Ammon's horn (tissue), 1 donor: Measurements from ENCODE around the gene FREM2.

Experiments
- DNase-seq: peaks from one replicate; pipeline ENCODE4 v3.0.0-alpha.2; 2016; ENCODE audit warnings: low spot score

The FREM2 gene

DNA sequence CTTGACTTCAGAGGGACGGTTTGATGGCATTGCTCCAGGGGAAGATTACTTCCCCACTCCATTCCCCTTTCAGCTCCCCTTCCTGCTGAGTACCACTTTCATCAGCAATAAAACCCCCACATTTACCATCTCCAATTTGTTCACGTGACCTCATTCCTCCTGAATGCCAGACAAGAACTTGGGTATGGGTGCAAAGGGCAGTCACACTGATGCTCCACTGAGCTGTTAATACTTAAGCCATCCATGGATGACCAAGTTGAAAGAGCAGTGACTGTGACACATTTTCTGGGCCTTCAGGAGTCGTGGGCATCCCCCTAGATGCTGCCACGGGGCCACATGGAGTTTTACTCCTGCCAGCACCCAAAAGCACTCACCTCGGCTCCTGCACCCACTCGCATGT, 210.6 kb downstream of the FREM2 start:
- no peak for DNase-seq

- DNase-seq, result no peak
Observed at GRCh38 chr13:38898481-38898880, 211.6 kb downstream of the FREM2 start.

DNA sequence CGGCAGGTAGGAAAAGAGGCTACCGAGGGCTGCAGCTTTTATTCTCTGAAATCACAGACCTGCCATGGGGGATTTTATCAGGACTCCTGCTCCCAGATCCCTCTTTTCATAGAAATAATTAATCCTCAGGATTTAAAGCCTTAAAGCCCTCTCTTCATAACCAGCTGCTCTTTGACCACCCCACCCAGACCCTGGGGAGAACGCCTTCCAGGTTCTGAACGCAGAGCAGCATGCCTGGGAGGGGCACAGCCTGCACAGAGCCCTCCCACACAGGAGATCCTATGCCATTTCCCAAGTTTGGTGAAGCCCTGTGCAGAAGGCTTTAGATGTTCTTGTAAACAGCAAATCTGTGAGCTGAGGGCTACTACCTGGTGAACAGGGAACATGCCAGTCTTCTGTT, 212.7 kb downstream of the FREM2 start:
- no peak for DNase-seq

DNA sequence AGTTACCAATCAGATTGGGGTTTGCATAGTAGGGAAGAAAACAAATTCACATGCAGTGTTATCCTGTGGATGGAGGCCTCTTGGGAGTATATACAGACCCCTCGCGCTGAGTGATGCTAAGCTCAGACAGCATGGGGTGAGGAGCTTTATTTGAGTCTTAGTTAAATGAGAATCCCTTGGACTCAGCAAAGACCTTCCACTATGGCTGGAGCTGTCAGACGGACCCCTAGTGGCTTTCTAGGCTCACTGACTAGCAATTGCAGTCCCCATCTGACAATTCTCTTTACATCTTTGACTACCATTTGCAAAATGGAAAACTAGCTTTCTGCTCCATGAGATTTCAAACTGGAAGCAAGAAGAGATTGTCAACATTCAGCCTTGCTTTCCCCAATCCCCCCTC, 213.3 kb downstream of the FREM2 start:
- no peak for DNase-seq

DNA sequence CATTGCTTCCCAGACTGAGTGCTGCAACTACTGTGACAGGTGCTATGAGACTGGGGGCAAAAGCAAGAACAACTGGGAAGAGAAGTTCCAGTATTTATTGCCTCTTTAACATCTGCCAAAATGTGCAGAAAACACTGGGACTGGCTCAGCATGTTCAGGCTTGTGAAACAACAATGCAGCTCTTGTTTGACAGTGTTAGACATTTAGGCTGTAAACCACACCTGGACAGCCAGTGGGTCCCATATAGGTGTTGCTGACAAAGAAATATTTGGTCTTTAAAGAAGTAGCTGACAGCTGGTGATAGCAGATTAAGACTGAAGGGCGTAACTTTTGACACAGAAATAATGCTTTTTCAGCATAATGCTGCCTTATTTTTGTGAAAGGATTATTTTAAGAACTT, 215.7 kb downstream of the FREM2 start:
- DNase-seq, result no peak

DNA sequence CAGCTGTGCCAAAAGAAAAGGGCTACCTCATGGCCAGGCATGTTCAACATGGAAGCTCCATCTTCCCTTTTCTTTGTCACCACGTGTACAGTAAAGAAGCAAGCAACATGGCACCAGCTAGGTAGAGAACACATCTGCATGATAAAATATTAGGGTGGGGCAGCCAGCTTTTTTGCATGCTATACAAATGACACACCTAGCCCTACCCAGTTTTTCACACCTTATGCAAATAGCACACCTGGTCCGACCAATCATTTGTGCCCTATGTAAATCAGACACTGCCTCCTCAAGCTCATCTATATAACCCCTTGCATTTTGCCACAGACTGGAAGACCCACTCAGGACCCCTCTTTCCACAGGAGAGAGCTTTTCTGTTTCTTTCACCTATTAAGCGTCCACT, 218.2 kb downstream of the FREM2 start:
- DNase-seq, result no peak

- DNase-seq, result no peak
Observed at GRCh38 chr13:38905861-38906260, 219.0 kb downstream of the FREM2 start.

- DNase-seq, result no peak
Observed at GRCh38 chr13:38908574-38908973, 221.7 kb downstream of the FREM2 start.

- DNase-seq, result no peak
Observed at GRCh38 chr13:38914070-38914469, 227.2 kb downstream of the FREM2 start.

GRCh38 chr13:38921081-38921480, 234.2 kb downstream of the FREM2 start:
- no peak for DNase-seq

- no peak for DNase-seq
Observed at GRCh38 chr13:38922170-38922569, 235.3 kb downstream of the FREM2 start.

GRCh38 chr13:38933786-38934185, 246.9 kb downstream of the FREM2 start:
- no peak for DNase-seq
